ENCODE measurements around the gene LYL1. TPM values are rescaled to one million over a fixed set of nuclear protein-coding genes. Genes with fewer than 3 reads are reported as not detected.

LYL1 gene
- total RNA-seq, 2 donors from 2014 or later: 1.1 to 1.6 TPM

DNA sequence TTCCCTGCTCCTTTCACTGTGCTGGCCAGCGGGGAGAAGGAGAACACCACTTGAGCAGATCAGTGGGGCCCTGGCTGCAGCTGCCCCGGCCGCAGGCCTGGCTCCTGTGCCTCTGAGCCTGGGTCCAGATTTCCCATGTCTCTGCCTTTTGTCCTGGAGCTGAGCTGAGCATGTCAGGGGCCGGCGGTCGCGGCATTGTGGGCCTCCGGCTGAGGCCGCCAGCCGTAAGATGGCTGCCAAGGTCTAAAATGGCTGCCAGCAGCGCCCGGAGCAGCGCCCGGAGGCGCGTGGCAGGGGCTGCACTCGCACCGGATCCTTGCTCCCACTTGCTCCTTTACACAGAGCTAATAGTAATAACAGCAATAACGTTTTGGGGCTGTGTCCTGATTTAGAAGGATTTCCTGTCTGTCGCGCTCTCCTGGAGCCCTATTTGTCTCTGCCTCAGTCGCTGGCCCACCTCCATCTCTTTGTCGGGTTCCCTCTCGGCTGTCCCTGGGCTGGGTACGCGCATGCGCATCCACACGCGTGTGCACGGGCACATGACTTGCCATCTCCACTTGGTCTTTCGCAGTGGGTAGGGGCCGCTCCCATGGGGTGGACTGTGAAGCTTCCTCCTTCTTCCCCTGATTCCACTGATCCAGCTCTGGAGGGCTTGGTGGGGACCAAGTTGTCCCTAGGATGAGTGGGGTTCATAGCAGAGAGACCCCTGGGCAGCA lies 32.1 kb downstream of the LYL1 start:
- Mint-ChIP-seq H3K9me3 (no peaks in the 10 kb centered on the region), H3K27ac (no peak overlapping the region), H3K4me1 (no peaks in the 10 kb centered on the region), H3K36me3 (ENCODE audit: low read depth) (no peaks in the 10 kb centered on the region), H3K27me3 (peaks cover 11% of the 10 kb centered on the region), H3K4me3 (no peak overlapping the region)
- no peak for ATAC-seq (replicated peaks)

DNA sequence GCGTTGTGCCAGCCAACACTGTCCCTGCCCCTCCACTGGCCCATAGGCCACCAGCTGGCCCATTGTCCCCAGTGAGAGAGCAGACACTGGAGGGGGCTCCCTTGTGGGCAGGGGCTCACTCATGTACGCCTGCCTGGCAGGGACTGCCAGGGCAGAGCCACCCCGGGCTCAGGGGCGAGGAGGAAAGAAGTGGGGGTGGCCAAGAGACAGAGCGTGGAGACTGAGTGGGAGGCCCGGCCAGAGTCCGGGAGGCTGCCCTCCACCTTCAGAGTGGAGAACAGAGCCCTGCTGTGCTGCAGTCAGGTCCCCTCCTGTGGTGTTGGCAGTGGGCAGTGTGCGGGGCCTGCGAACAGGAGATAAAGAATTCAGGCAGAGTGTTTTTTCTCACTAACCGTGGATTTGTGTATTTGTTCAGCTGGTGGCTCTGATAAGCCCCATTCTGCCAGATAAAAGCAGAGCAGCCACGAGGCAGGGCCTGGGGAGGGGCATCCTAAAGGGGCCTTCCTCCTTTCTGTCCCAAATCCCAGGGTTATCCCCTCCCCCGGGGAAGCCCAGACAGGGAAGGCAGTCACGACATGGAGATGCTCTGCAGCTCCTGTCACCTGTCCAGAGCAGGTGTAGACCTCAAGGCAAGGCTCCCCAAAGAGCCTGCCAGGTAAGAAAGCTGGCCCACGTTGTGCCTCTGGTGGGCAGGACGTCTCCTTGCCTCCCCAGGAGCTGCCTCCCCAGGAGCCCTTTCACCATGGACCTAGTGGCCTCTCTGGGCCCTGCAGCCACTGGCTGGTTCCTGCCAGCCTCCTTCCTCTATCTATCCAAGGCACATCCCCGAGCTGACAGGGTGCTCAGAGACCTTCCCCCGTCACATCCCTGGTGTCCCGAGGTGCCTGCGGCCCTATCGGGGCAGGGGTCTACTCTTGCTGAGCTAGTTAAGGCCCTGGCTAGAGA lies 33.0 kb downstream of the LYL1 start:
- Mint-ChIP-seq H3K4me3 (no peak overlapping the region), H3K27ac (no peak overlapping the region), H3K27me3 (peaks cover 11% of the 10 kb centered on the region), H3K36me3 (ENCODE audit: low read depth) (no peaks in the 10 kb centered on the region), H3K9me3 (no peaks in the 10 kb centered on the region), H3K4me1 (no peaks in the 10 kb centered on the region)
- ATAC-seq (replicated peaks): no peak

DNA sequence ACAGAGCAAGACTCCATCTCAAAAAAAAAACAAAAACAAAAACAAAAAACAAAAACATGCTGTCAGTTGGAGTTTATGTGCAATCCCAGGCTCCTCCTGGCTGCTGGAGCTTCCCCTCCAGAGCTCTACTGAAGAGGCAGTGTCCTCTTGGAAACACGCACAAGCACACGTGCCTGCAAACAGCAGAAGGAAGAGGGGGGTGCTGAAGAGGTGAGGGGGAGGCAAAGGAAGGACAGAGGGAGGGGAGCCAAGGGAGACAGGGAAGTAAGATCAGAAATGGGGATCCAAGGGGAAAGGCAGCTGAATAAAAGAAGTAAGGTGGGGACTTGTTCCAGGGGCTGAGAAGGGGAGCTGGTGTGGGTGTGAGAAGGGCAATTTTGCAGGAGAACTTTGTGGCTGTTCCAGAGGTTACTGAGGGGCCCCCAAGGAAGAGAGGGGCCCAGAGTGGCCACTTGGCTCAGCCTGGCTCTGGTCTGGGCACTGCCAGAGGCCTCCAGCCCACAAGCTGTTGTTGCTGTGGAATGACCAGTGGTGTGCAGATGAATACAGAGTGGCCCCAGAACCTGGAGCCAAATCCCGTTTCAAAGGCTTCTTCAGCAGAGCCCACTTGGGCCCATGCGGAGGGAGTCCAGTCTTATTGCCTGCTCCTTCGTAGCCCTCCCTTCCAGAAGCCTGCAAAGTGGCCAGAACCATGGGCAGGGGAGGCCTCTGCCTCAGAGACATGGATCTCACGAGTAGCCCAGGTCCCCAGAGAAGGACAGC lies 34.4 kb downstream of the LYL1 start:
- no peak overlapping the region for H3K27ac Mint-ChIP-seq
- no peaks in the 10 kb centered on the region for H3K4me1 Mint-ChIP-seq
- H3K4me3 Mint-ChIP-seq: no peak overlapping the region
- no peak for ATAC-seq (replicated peaks)
- peaks cover 15% of the 10 kb centered on the region for H3K27me3 Mint-ChIP-seq
- no peaks in the 10 kb centered on the region for H3K9me3 Mint-ChIP-seq
- H3K36me3 Mint-ChIP-seq (ENCODE audit: low read depth): no peaks in the 10 kb centered on the region

DNA sequence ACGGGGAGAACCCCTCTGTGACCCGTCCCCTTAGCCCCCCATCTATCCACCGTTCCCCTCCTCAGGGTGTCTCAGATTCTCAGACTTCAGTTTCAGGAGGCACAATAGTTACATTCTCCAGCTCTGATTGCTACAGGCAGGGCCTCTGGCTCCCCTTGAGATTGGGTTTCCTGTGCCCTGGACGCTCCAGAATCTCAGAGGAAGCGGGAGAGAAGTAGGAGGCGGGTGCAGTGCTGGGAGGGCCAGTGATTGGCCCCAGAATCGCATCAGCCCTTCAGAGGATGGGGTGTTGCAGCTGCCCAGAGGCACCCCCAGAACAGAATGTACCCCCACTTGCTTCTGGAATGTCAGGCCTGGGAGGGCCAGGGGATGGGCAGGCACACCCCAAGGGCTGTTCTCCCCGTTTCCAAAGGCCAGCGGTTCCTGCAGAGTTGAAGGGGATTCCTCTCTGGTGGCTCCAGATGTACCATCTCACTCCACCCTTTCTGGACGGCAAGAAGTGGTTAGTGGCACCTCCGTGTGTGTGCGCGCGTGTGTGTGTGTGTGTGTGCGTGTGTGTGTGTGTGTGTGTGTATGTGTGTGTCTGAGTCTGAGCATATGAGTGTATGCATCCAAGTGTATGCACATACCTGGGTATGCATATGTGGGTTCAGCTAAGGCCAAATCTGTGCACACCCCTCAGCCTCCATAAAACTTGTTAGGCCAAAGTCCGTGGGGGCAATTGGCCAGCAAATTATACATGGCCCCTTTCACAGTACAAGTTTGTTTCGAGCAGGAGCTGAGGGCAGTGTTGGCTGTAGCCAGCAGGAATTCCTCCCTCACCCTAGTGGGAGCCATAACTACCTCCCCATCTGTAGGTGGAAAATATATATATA lies 35.5 kb downstream of the LYL1 start:
- ATAC-seq (replicated peaks): no peak
- no peak overlapping the region for H3K4me3 Mint-ChIP-seq
- peaks cover 16% of the 10 kb centered on the region for H3K27me3 Mint-ChIP-seq
- H3K9me3 Mint-ChIP-seq: no peaks in the 10 kb centered on the region
- H3K36me3 Mint-ChIP-seq (ENCODE audit: low read depth): no peaks in the 10 kb centered on the region
- H3K4me1 Mint-ChIP-seq: no peaks in the 10 kb centered on the region
- H3K27ac Mint-ChIP-seq: no peak overlapping the region

DNA sequence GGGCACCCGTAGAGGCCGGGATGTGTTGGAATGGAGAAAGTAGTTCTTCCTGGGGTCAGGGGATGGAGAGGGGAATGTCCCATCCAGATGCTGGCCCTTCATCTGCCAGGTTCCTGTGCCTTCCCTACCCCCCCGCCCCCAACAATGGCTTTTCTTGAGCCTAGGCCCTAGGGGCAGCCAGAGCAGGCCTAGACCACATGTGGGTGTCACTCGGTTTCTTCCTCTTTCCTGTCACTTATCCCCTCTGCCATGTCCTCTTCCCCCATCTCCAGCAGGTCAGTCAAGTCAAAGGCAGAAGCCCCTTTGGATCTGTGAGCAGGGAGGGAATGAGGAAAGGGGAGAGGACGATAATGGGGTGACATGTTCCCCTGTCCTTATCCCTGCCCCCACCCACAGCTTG lies 36.4 kb downstream of the LYL1 start:
- H3K27me3 Mint-ChIP-seq: peaks cover 20% of the 10 kb centered on the region
- no peak for ATAC-seq (replicated peaks)
- H3K4me3 Mint-ChIP-seq: no peak overlapping the region
- no peak overlapping the region for H3K27ac Mint-ChIP-seq
- no peaks in the 10 kb centered on the region for H3K36me3 Mint-ChIP-seq (ENCODE audit: low read depth)
- no peaks in the 10 kb centered on the region for H3K4me1 Mint-ChIP-seq
- no peaks in the 10 kb centered on the region for H3K9me3 Mint-ChIP-seq

DNA sequence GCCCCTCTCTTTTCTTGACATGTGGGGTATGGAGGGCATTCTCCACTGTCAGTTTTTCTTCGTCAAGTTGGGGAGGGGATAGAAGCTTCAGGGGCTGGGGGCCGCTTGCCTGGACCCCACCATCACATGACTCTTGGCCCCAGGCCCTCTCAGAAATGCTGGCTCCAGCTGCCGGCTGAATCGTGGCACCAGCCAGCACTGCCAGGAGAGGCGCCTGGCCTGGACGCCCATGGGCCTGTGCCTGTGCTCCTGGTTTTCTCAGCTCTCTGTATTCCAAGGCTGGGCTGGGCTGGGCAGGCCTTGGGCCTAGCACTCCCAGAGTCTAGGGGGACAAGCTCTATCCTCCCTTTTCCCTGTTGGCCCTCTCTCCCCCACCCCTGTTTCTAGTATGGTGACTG lies 38.6 kb downstream of the LYL1 start:
- no peak overlapping the region for H3K4me3 Mint-ChIP-seq
- H3K36me3 Mint-ChIP-seq (ENCODE audit: low read depth): no peaks in the 10 kb centered on the region
- no peak for ATAC-seq (replicated peaks)
- H3K27me3 Mint-ChIP-seq: peaks cover 21% of the 10 kb centered on the region
- no peaks in the 10 kb centered on the region for H3K4me1 Mint-ChIP-seq
- no peaks in the 10 kb centered on the region for H3K9me3 Mint-ChIP-seq
- H3K27ac Mint-ChIP-seq: no peak overlapping the region

DNA sequence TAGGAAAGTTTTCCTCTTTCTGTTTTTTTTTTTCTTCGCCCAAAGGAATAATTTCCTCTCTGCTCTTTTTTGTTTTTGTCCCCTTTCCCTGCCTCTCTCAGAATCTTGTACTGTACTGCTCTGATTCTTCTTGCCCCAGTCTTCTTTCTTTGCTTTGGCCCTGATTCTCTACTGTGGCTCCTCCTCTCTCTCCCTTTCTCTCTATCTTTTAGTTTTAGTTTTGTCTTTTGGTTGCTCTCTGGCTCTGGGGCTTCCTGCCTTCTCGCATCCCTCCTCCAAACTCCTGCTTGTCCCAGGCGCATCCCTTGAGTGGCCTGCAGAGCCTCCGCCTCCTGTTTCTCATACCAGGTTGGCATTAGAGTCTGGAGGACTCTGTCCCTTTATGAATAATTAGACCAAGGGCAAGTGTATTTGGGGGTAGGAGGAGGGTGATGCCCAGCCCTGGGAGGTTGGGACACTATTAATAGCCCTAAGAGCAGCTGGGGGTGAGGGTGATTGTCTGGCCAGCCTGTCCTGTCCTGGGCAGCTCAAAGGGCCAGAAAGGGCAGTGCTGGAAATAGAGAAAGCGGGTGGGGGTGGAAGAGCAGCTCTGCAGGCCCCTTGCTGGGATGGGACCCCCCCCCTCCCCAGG lies 39.1 kb downstream of the LYL1 start:
- H3K4me3 Mint-ChIP-seq: no peak overlapping the region
- peaks cover 20% of the 10 kb centered on the region for H3K27me3 Mint-ChIP-seq
- no peak for ATAC-seq (replicated peaks)
- no peaks in the 10 kb centered on the region for H3K36me3 Mint-ChIP-seq (ENCODE audit: low read depth)
- no peak overlapping the region for H3K27ac Mint-ChIP-seq
- H3K4me1 Mint-ChIP-seq: no peaks in the 10 kb centered on the region
- no peaks in the 10 kb centered on the region for H3K9me3 Mint-ChIP-seq

DNA sequence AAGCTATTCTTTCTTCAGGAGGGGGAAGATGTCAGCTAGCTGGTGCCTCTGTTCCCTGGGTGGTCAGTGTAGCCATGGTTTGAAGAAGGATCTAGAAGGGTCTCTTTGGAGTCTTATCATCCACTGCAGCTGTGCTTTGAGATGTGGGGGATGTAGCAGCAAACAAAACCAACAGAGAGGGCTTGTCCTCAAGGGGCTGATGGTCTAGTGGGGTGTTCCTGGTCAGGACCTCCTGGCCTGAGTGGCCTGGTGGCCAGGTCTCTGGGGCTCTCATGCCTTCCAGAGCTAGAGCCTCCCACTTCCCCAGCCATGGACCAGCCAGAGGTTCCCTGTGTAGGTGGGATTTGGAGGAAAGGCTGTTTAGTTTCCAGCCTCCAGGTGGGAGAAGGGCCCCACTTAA lies 40.3 kb downstream of the LYL1 start:
- no peak for ATAC-seq (replicated peaks)
- Mint-ChIP-seq H3K9me3 (no peaks in the 10 kb centered on the region), H3K36me3 (ENCODE audit: low read depth) (no peaks in the 10 kb centered on the region), H3K27ac (no peak overlapping the region), H3K4me3 (no peak overlapping the region), H3K27me3 (peaks cover 16% of the 10 kb centered on the region), H3K4me1 (no peaks in the 10 kb centered on the region)

DNA sequence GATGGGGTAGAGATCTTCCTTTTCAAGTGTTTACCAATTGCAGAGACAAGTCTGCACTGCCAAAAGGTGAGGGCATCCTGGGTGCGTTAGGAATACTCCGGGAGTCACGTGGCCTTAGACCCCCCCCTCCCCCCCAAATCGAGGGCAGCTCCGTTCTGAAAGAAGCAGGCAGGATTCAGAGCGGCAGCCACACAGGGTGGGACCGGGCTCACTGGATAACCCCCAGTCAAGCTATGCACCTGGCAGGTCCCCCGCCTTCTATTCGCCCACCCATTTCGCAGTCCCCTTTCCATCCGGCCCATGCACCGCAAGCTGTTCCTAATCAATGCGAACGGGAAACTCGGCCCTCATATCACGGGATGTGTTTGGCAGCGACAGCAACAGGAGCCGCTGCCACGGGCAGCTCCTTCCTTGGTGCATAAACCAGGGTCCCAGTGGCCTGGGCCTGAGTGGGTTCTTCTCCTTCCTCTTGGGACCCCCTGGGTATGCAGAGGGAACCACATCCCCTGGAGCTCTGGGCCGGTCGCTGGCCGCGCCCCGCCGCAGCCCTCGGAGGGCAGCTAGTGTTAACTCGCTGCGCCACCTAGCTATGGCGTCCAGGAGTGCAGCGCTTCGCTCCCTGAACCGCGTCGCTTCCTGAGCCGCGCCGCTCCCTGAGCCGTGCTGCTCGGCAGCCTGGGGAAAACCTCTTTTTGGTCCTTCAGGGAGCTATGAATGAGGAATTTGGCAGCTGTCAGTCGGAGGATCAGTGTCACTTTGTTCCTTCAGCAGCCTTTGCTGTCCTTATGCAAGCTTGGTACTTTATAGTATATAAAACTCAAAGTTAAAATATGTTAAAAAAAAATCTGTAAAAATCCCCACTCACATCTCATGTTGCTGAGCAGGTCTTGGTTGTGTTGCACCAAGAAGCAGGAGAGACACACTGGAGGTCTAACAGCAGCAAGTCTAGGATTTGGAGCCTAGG lies 41.4 kb downstream of the LYL1 start:
- peaks cover 16% of the 10 kb centered on the region for H3K27me3 Mint-ChIP-seq
- peak; percentile 98 for ATAC-seq (replicated peaks)
- H3K4me3 Mint-ChIP-seq: peak overlapping the region; percentile 71
- H3K4me1 Mint-ChIP-seq: no peaks in the 10 kb centered on the region
- H3K36me3 Mint-ChIP-seq (ENCODE audit: low read depth): no peaks in the 10 kb centered on the region
- no peak overlapping the region for H3K27ac Mint-ChIP-seq
- no peaks in the 10 kb centered on the region for H3K9me3 Mint-ChIP-seq

DNA sequence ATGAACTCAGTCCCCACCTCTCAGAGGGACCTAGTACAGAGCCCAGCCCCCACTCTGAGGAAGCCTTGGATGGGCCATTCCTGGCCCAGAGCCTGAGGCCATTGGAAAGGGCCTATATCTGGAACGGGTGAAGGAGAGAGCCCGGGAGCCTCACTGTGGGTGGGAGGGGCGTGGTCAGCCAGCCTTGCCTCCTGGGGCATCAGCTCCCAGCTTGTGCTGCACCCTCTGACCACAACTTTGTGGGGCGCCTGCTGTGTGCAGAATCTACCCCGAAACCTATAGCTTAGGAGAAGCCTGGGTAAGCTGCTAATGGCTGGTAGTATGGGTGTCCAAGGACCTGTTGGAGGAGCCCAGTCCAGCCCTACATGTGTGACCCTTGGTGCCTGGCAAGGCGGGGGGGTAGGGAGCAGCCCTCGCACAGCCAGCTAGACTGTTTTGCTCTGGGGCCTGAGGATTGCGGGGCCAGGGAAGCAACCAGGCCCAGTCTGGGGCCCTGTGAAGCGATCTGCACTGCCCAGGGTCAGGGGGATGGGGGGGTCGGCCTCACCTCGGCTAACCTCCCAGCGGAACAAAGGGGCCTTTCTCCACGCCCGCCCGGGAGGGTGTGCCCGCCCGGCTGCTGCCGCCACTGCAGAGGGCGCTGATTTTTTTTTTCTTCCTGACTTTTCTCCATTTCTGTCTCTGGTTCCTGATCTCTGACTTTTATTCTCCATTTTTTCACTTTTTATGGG lies 42.3 kb downstream of the LYL1 start:
- Mint-ChIP-seq H3K36me3 (ENCODE audit: low read depth) (no peaks in the 10 kb centered on the region), H3K4me3 (peak overlapping the region; percentile 71), H3K9me3 (no peaks in the 10 kb centered on the region), H3K27me3 (peaks cover 16% of the 10 kb centered on the region), H3K27ac (no peak overlapping the region), H3K4me1 (no peaks in the 10 kb centered on the region)
- ATAC-seq (replicated peaks): no peak

DNA sequence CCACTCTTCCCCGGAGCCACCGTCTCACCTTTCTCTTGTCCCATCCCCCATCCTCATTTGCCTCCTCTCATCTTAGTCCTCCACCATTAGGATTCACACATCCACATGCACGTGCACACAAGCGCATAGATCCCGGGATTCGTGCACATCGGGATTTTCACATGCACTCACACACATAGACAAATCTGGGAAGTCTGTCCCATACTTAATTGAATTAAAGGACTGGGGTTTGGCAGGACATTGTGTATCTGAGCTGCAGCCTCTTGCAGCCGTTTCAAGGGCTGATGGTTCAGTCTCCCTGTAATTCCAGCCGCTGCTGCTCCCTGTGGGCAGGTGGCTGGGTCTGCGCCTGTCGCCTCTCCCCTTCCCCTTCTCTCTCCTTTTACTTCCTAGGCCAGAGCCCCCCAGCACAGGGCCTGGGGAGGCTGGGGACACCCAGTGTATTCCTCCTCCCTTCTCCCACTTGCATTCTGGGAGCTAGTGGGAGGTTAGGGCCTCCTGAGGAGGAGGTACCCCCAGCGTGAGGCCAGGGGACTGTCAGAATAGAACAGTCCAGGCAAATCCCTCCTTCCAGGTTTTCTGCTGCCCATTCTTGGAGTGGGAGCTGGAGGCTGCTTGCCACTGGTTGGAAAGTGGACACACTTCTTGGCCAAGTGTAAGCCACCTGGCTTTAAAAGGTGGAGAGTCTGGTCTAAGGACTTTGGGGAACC lies 43.6 kb downstream of the LYL1 start:
- Mint-ChIP-seq H3K4me1 (no peaks in the 10 kb centered on the region), H3K27me3 (peaks cover 16% of the 10 kb centered on the region), H3K9me3 (no peaks in the 10 kb centered on the region)

DNA sequence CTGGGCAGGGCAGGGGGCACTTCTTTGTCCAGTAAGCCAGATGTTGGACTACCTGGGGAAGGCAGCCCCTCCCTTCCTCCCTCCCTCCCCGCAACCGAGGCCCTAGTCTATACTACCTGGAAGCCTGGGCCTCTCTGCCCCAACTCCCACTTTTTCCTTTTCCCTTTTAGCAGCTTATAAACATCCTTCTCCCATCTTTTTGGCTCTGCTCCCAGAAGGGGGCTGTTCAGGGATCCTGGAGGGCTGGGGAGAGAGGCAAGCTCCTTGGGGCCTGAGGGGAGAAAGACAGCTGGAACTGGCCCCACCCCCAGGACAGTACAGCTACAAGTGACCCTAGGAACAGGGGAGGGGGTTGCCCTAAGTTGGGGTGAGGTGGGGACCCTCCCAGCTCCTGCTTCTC lies 44.9 kb downstream of the LYL1 start:
- Mint-ChIP-seq H3K36me3 (ENCODE audit: low read depth) (no peaks in the 10 kb centered on the region), H3K27ac (no peak overlapping the region), H3K9me3 (no peaks in the 10 kb centered on the region), H3K4me1 (no peaks in the 10 kb centered on the region), H3K27me3 (peaks cover 12% of the 10 kb centered on the region), H3K4me3 (no peak overlapping the region)
- ATAC-seq (replicated peaks): no peak

More for the DNA sequence above, 43.6 kb downstream of the LYL1 start:
- no peak for ATAC-seq (replicated peaks)
- H3K36me3 Mint-ChIP-seq (ENCODE audit: low read depth): no peaks in the 10 kb centered on the region
- H3K27ac Mint-ChIP-seq: no peak overlapping the region
- H3K4me3 Mint-ChIP-seq: no peak overlapping the region

Data from activated T-helper 17 cell treated with anti-CD3 and anti-CD28 coated beads, Interleukin-2, amount 50 U/mL, for 72 hours (primary cell).